SK-N-SH (cell line): ENCODE data around the gene HS1BP3. TPM values are rescaled to one million over a fixed set of nuclear protein-coding genes. Genes with fewer than 3 reads are reported as not detected.
A peak's percentile ranks its signal among the peaks of the same experiment; 100 is the strongest.

ENCODE experiments used
- CTCF ChIA-PET: fragments of 300-600, 350-600 bp; formaldehyde crosslinking; extraction: SDS; loops from one replicate; lab custom pipeline; 2021; lab: Yijun Ruan, JAX
- POLR2A ChIA-PET: fragments of 350-600 bp; sonication (Branson Sonifier 250); formaldehyde crosslinking; extraction: SDS; loops from one replicate; lab custom pipeline; 2020; ENCODE audit warnings: antibody characterized with exemption, inconsistent platforms; lab: Yijun Ruan, JAX
- DNase-seq: peaks from one replicate; pipeline ENCODE4 v3.0.0; 2012
- H2AFZ ChIP-seq: fragments of 200-600 bp; sonication (generic); 2 replicates; pipeline ENCODE4 v1.8.1; 2016; ENCODE audit warnings: antibody characterized with exemption, mild to moderate bottlenecking, low read depth
- H3F3A ChIP-seq: fragments of 200-600 bp; sonication (generic); replicated peaks from 2 replicates; pipeline ENCODE3; 2016; ENCODE audit warnings: antibody characterized with exemption, mild to moderate bottlenecking; ENCODE audit not compliant: insufficient read depth
- H3K27ac ChIP-seq, 2 experiments: fragments of 200-500 bp in 1 of 2; fragments of 200-600 bp in 1 of 2; sonication (Bioruptor generic) in 1 of 2; sonication (generic), shearing (Covaris generic) in 1 of 2; 2 replicates each; pipeline versions ENCODE4 v1.5.1 to v1.6.1; 2014 to 2016; ENCODE audit warnings: low read depth in 2 of 2, inconsistent platforms in 1 of 2, low read length in 1 of 2, mild to moderate bottlenecking in 1 of 2, mixed read lengths in 1 of 2
- H3K27me3 ChIP-seq: fragments of 200-600 bp; sonication (generic), shearing (Covaris generic); 2 replicates; pipeline ENCODE4 v1.6.1; 2016; ENCODE audit warnings: mixed run types; ENCODE audit not compliant: insufficient read depth
- H3K36me3 ChIP-seq, 2 experiments: fragments of 200-500 bp in 1 of 2; fragments of 200-600 bp in 1 of 2; sonication (Bioruptor generic) in 1 of 2; sonication (generic) in 1 of 2; replicated peaks in 1 of 2; 2 replicates each; pipeline versions ENCODE3 to v1.5.1; 2014 to 2016; ENCODE audit warnings: low read length in 1 of 2, mild to moderate bottlenecking in 1 of 2; ENCODE audit not compliant: insufficient read depth in 2 of 2, control insufficient read depth in 1 of 2
- H3K4me1 ChIP-seq, 2 experiments: fragments of 200-500 bp in 1 of 2; fragments of 200-600 bp in 1 of 2; sonication (Bioruptor generic) in 1 of 2; sonication (generic), shearing (Covaris generic) in 1 of 2; 2 replicates each; pipeline versions ENCODE4 v1.5.1 to v1.6.1; 2014 to 2016; ENCODE audit warnings: low read depth in 1 of 2, low read length in 1 of 2, mixed run types in 1 of 2; ENCODE audit not compliant: insufficient read depth in 2 of 2, control insufficient read depth in 1 of 2
- H3K4me2 ChIP-seq: fragments of 200-600 bp; sonication (generic), shearing (Covaris generic); 2 replicates; pipeline ENCODE4 v1.6.1; 2017; ENCODE audit warnings: mixed run types
- H3K4me3 ChIP-seq, 2 experiments: fragments of 200-500 bp in 1 of 2; fragments of 200-600 bp in 1 of 2; sonication (Bioruptor generic) in 1 of 2; sonication (generic), shearing (Covaris generic) in 1 of 2; 2 replicates each; pipeline versions ENCODE4 v1.5.1 to v1.8.1; 2014 to 2016; ENCODE audit warnings: low read depth in 2 of 2, inconsistent platforms in 1 of 2, low read length in 1 of 2, mild to moderate bottlenecking in 1 of 2, mixed read lengths in 1 of 2, moderate library complexity in 1 of 2
- H3K79me2 ChIP-seq: fragments of 200-600 bp; sonication (generic); 2 replicates; pipeline ENCODE4 v1.8.1; 2017; ENCODE audit warnings: mild to moderate bottlenecking; ENCODE audit not compliant: insufficient read depth
- H3K9ac ChIP-seq: fragments of 200-600 bp; sonication (generic); 2 replicates; pipeline ENCODE4 v1.6.1; 2017; ENCODE audit warnings: mixed run types
- H3K9me2 ChIP-seq: fragments of 200-600 bp; sonication (generic); 2 replicates; pipeline ENCODE4 v1.6.1; 2017; ENCODE audit warnings: mixed run types
- H3K9me3 ChIP-seq: fragments of 200-600 bp; sonication (generic); 2 replicates; pipeline ENCODE4 v1.6.1; 2017; ENCODE audit warnings: mixed run types, mild to moderate bottlenecking, moderate library complexity
- H4K20me1 ChIP-seq: fragments of 200-600 bp; sonication (generic); 2 replicates; pipeline ENCODE4 v1.6.1; 2017; ENCODE audit warnings: mild to moderate bottlenecking, mixed run types; ENCODE audit not compliant: insufficient read depth
- CTCF ChIP-seq: fragments of 200-600 bp; sonication (generic); IDR thresholded peaks from 2 replicates; pipeline ENCODE4 v1.6.1; 2017; ENCODE audit warnings: antibody characterized with exemption, mild to moderate bottlenecking, moderate library complexity
- ELF1 ChIP-seq: IDR thresholded peaks from 2 replicates; pipeline ENCODE4 v1.4.0; 2012
- EP300 ChIP-seq, 2 experiments: IDR thresholded peaks; 2 replicates each; pipeline versions ENCODE4 v1.4.0 to v1.6.1; 2012; ENCODE audit warnings: borderline replicate concordance in 1 of 2, low read depth in 1 of 2, low read length in 1 of 2
- EZH2phosphoT487 ChIP-seq: fragments of 200-600 bp; sonication (generic); IDR thresholded peaks from 2 replicates; pipeline ENCODE4 v1.6.1; 2017; ENCODE audit warnings: low read depth, mixed run types, mild to moderate bottlenecking, antibody characterized with exemption, moderate library complexity, borderline replicate concordance
- FOSL2 ChIP-seq: IDR thresholded peaks from 2 replicates; pipeline ENCODE4 v1.4.0; 2012; ENCODE audit warnings: low read depth, mild to moderate bottlenecking, moderate library complexity, borderline replicate concordance
- FOXM1 ChIP-seq: IDR thresholded peaks from 2 replicates; pipeline ENCODE4 v1.4.0; 2012; ENCODE audit warnings: low read depth, mild to moderate bottlenecking
- MEF2A ChIP-seq: IDR thresholded peaks from 2 replicates; pipeline ENCODE4 v1.4.0; 2012; ENCODE audit warnings: low read depth, borderline replicate concordance
- MXI1 ChIP-seq: IDR thresholded peaks from 2 replicates; pipeline ENCODE4 v1.6.1; 2012; ENCODE audit warnings: mild to moderate bottlenecking, low read depth, low read length, improper control_type of control experiment
- NFIC ChIP-seq: IDR thresholded peaks from 2 replicates; pipeline ENCODE4 v1.4.0; 2012; ENCODE audit warnings: borderline replicate concordance
- POLR2AphosphoS5 ChIP-seq: IDR thresholded peaks from 2 replicates; pipeline ENCODE4 v1.6.1; 2012; ENCODE audit warnings: low read depth, low read length
- RFX5 ChIP-seq: IDR thresholded peaks from 2 replicates; pipeline ENCODE4 v1.6.1; 2012; ENCODE audit warnings: mild to moderate bottlenecking, improper control_type of control experiment, low read length
- SIN3A ChIP-seq: IDR thresholded peaks from 2 replicates; pipeline ENCODE4 v1.6.1; 2012; ENCODE audit warnings: low read depth, mild to moderate bottlenecking, low read length, moderate library complexity, borderline replicate concordance
- SMC3 ChIP-seq: IDR thresholded peaks from 2 replicates; pipeline ENCODE4 v1.6.1; 2012; ENCODE audit warnings: low read depth, low read length, improper control_type of control experiment
- TAF1 ChIP-seq: IDR thresholded peaks from 2 replicates; pipeline ENCODE4 v1.6.1; 2012; ENCODE audit warnings: low read depth, mild to moderate bottlenecking, low read length, moderate library complexity, borderline replicate concordance
- YY1 ChIP-seq: IDR thresholded peaks from 2 replicates; pipeline ENCODE4 v1.4.0; 2012; ENCODE audit warnings: low read depth, mild to moderate bottlenecking
- WGBS: methylation state at CpG from one replicate; pipeline ENCODE4 v1.1.6; 2017; ENCODE audit warnings: low lambda C conversion rate; 5-methylcytosine and 5-hydroxymethylcytosine counted together
- polyA plus RNA-seq, 3 experiments: library from polyadenylated mRNA; depleted of rRNA; stranded (reverse); fragments of >200 nt; gene quantifications; 2 replicates each; pipeline ENCODE4 v1.2.3, GENCODE V29; 2012
- TF ChIP-seq, protein P1 (sequence below): IDR thresholded peaks from 2 replicates; pipeline ENCODE4 v1.4.0; 2012; ENCODE audit warnings: low read depth
- TF ChIP-seq, protein P2 (sequence below): IDR thresholded peaks from 2 replicates; pipeline ENCODE4 v1.4.0; 2012; ENCODE audit warnings: low read depth, borderline replicate concordance
- TF ChIP-seq, protein P3 (sequence below): IDR thresholded peaks from 2 replicates; pipeline ENCODE4 v1.6.1; 2012; ENCODE audit warnings: mild to moderate bottlenecking, low read depth, low read length, moderate library complexity

HS1BP3 gene
- polyA plus RNA-seq, 1 of the 3 experiments (the other 2 are of a cell fraction): 20.1 TPM

DNA sequence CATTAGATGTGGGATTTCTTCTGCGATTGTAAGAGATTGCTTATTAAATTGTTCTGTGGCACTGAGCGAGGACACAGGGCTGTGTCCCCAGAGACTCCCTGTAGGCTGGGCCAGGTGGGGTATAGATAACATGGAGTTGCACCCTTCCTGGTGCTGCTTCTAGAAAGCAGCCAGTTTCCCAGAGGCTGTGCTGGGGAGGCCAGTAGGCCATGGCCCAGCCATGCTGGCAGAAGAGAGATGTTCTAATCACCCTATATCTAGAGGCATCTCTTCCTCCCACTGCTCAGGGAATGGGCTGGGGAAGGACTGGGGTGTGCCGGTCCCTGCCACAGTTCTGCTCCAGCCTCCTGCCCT lies 66.9 kb downstream of the HS1BP3 start (continued):
- no peak for TF ChIP-seq EZH2phosphoT487

DNA sequence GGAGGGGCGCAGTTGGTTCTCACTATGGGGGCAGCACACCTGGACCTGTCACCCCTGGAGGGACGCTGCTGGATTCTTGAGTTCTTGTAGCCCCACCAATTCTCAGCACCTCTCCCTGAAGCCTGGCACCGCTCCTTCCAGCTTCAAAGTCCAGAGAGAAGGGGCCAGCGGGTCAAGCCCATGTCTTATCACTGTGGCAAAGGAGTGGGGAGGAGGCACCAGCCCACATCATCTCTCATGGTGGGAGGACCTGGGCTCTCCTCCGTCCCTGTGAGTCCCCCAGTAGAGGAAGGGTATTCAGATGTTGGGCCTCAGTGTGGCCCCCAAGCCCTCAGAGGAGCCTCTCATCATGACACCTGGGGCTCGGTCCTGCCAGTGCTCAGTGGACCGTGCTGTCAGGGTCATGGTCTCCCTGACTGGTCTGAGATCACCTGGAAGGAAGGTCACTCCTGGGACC lies 67.4 kb downstream of the HS1BP3 start:
- ChIA-PET CTCF (interaction anchor here (1.2 kb wide), 1 partner anchor 67 kb away, joined by 4 read pairs; the partner anchor contains the start of gene HS1BP3), POLR2A (interaction anchor here (3.0 kb wide), 1 partner anchor 136 kb away, joined by 9 read pairs; the partner anchor contains the start of gene RHOB)
- no peaks in the 10 kb centered on the region for H3K36me3 ChIP-seq
- no peaks in the 10 kb centered on the region for H3K9me3 ChIP-seq
- H3K4me1 ChIP-seq: peaks cover 35 to 40% of the 10 kb centered on the region in 2 experiments; a peak in 3 of 4 replicates
- H3K79me2 ChIP-seq: no peaks in the 10 kb centered on the region
- H3F3A ChIP-seq: peaks cover 37% of the 10 kb centered on the region
- H2AFZ ChIP-seq: no peak overlapping the region
- WGBS: 98% methylated on average over 5 of the region's 7 CpGs
- peak overlapping the region; percentile 66 for H3K4me2 ChIP-seq
- H3K9me2 ChIP-seq: no peaks in the 10 kb centered on the region
- H3K27me3 ChIP-seq: no peaks in the 10 kb centered on the region
- TF ChIP-seq EP300 (IDR thresholded peaks at IDR 0.05; ENCODE audit: borderline replicate concordance in 1 of 2, low read depth in 1 of 2, low read length in 1 of 2) (no peak), CTCF (no peak), TAF1 (no peak), FOXM1 (no peak), RFX5 (no peak), YY1 (no peak), ELF1 (no peak), SIN3A (no peak), MEF2A (no peak), MXI1 (no peak), POLR2AphosphoS5 (no peak), FOSL2 (no peak), SMC3 (no peak), NFIC (no peak)
- TF ChIP-seq, protein P1, sequence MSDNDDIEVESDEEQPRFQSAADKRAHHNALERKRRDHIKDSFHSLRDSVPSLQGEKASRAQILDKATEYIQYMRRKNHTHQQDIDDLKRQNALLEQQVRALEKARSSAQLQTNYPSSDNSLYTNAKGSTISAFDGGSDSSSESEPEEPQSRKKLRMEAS: no peak
- TF ChIP-seq, protein P2, sequence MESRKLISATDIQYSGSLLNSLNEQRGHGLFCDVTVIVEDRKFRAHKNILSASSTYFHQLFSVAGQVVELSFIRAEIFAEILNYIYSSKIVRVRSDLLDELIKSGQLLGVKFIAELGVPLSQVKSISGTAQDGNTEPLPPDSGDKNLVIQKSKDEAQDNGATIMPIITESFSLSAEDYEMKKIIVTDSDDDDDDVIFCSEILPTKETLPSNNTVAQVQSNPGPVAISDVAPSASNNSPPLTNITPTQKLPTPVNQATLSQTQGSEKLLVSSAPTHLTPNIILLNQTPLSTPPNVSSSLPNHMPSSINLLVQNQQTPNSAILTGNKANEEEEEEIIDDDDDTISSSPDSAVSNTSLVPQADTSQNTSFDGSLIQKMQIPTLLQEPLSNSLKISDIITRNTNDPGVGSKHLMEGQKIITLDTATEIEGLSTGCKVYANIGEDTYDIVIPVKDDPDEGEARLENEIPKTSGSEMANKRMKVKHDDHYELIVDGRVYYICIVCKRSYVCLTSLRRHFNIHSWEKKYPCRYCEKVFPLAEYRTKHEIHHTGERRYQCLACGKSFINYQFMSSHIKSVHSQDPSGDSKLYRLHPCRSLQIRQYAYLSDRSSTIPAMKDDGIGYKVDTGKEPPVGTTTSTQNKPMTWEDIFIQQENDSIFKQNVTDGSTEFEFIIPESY: no peak
- TF ChIP-seq, protein P3, sequence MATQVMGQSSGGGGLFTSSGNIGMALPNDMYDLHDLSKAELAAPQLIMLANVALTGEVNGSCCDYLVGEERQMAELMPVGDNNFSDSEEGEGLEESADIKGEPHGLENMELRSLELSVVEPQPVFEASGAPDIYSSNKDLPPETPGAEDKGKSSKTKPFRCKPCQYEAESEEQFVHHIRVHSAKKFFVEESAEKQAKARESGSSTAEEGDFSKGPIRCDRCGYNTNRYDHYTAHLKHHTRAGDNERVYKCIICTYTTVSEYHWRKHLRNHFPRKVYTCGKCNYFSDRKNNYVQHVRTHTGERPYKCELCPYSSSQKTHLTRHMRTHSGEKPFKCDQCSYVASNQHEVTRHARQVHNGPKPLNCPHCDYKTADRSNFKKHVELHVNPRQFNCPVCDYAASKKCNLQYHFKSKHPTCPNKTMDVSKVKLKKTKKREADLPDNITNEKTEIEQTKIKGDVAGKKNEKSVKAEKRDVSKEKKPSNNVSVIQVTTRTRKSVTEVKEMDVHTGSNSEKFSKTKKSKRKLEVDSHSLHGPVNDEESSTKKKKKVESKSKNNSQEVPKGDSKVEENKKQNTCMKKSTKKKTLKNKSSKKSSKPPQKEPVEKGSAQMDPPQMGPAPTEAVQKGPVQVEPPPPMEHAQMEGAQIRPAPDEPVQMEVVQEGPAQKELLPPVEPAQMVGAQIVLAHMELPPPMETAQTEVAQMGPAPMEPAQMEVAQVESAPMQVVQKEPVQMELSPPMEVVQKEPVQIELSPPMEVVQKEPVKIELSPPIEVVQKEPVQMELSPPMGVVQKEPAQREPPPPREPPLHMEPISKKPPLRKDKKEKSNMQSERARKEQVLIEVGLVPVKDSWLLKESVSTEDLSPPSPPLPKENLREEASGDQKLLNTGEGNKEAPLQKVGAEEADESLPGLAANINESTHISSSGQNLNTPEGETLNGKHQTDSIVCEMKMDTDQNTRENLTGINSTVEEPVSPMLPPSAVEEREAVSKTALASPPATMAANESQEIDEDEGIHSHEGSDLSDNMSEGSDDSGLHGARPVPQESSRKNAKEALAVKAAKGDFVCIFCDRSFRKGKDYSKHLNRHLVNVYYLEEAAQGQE: no peak
- no peak overlapping the region for H3K4me3 ChIP-seq
- peak overlapping the region; percentile 64 to 87; a peak in 3 of 4 replicates for H3K27ac ChIP-seq
- DNase-seq: no peak
- H3K9ac ChIP-seq: peak overlapping the region; percentile 66
- no peaks in the 10 kb centered on the region for H4K20me1 ChIP-seq
